Epidermal melanocyte (primary cell): Measurements from ENCODE around the gene EP300.
"Not testable (repeated sequence)": the region's sequence is repeated elsewhere in the genome, so short reads cannot be mapped to it uniquely, and the experiment has no call there.

Experiments used
- DNase-seq: peaks from one replicate; pipeline ENCODE4 v3.0.0; 2011; ENCODE audit warnings: low spot score; ENCODE audit not compliant: insufficient read length

EP300 gene

DNA sequence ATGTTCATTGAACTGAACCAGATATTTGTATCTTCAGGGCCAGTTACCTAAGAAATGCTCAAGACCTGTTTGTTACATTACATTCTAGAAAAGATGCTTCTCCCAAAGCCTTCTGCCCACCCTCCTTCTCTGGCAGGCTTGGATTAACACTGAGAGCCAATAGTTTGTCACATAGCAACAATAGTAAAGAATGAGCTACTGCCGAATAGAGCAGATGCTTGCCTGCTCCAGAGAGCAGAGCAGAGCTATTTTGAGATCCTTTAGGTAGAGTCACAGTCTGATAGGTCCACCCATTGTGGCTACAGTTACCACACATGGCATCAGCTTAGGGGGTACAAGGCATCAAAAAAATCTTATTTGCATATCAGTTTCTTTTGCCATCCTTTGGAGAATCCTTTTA, 13.5 kb upstream of the EP300 start:
- DNase-seq, result no peak

DNA sequence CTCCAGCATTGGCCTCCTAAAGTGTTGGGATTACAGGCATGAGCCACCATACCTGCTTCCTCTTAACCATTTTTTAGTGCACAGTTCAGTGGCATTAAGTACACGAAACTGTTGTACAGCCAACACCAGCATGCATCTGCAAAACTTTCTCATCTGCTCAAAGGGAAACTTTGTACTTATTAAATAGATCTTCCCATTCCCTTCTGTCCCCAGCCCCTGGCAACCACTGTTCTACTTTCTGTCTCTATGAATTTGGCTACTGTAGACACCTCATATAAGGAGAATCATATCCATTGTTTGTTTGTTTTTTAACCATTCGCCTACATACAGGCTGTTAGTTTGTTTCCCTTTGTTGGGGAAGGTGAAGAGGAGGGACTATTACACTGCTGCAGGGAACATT, 6.5 kb upstream of the EP300 start:
- no peak for DNase-seq

DNA sequence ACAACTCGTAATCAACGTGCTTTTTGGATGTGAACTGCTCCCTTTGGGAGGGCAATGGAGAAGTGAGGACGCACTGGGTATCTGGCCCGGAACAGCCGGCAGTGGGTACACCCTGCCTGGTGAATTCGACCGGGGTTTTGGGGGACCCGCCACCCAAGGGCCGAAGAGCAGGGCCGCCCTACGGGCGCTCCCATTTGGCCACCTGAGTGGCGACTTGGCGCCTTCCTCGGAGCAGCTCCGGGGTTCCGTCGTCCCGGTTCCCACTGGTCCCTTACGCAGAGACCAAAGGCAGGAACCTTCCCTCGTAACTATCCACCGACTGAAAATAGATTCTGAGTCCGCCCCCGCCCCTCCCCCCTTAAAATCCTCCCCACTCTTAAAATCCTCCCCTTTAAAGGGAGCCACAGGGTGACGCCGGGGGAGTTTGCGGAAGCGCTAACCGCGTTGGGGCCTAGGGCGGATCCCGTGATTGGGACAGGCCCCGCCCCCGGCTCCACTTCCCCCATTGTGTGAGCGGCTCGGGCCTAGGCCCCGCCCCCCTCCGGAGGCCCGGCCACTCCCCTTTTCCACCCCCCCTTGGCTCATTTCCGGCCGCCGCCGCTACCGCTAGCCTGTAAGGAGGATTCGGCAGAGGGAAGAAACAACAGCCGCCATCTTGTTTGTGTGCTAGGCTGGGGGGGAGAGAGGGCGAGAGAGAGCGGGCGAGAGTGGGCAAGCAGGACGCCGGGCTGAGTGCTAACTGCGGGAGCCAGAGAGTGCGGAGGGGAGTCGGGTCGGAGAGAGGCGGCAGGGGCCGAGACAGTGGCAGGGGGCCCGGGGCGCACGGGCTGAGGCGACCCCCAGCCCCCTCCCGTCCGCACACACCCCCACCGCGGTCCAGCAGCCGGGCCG, 1.0 kb upstream of the EP300 start:
- DNase-seq, result peak; percentile 99

DNA sequence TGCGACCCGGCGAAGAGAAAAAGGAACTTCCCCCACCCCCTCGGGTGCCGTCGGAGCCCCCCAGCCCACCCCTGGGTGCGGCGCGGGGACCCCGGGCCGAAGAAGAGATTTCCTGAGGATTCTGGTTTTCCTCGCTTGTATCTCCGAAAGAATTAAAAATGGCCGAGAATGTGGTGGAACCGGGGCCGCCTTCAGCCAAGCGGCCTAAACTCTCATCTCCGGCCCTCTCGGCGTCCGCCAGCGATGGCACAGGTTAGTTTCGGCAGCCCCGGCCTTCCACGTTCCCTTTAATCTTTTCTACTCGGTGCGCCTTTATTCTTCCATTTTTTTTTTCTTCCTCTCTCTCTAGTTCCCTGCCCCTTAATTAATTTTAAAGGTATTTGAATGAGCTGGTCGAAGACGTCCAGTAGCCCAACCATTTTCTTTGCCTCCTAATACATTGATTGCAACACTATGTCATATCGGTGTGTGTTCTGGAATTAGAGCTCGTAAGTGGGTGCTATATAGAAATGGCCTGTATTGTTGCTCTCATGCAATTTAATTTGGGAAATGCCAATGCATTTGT, 537 bp downstream of the EP300 start:
- DNase-seq, result no peak

GRCh38 chr22:41094041-41094593, 1.7 kb downstream of the EP300 start:
- no peak for DNase-seq

- no peak for DNase-seq
Measured at GRCh38 chr22:41096391-41096790, 4.0 kb downstream of the EP300 start.

- no peak for DNase-seq
Measured at GRCh38 chr22:41096841-41097240, 4.4 kb downstream of the EP300 start.

- DNase-seq, result no peak
Measured at GRCh38 chr22:41099036-41099435, 6.6 kb downstream of the EP300 start.

DNA sequence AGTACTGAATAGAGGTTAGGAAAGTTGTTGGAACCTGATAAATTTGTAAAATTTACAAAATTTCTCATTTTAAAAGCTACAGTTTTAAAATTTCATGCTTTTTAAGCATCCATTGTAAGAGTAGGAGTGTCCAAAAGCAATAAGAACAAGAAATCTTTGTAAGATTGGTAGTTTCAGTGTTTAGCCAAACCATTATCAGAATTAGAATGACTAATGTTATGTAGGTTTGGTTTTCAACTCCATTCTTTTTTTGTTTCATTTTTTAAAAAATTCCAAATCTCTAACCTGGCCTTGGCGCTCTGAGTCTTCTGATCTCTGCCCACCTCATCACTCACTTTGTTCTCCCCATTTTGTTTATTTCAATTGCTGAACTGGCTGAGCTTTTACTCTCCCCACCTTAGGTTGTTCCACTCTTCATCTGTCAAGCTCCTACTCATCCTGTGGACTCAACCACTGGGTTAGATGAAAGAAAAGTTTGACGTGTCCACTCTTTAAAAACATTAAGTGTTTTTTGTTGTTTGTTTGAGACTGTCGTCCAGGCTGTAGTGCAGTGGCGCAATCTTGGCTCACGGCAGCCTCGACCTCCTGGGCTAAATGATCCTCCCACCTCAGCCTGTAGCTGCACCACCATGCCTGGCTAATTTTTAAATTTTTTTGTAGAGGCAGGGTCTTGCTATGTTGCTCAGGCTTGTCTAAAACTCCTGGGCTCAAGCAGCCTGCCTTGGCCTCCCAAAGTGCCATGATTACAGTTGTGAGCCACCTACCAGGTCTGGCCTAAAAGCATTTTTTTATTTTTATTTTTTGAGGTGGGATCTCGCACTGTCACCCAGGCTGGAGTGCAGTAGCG, 14.0 kb downstream of the EP300 start:
- no peak for DNase-seq

GRCh38 chr22:41106969-41107325, 14.6 kb downstream of the EP300 start:
- not testable (repeated sequence) for DNase-seq

GRCh38 chr22:41110968-41111367, 18.6 kb downstream of the EP300 start:
- no peak for DNase-seq

GRCh38 chr22:41116342-41116741, 23.9 kb downstream of the EP300 start:
- no peak for DNase-seq

- no peak for DNase-seq
Measured at GRCh38 chr22:41117127-41117965, 25.0 kb downstream of the EP300 start.

GRCh38 chr22:41123151-41123550, 30.8 kb downstream of the EP300 start:
- DNase-seq, result no peak

DNA sequence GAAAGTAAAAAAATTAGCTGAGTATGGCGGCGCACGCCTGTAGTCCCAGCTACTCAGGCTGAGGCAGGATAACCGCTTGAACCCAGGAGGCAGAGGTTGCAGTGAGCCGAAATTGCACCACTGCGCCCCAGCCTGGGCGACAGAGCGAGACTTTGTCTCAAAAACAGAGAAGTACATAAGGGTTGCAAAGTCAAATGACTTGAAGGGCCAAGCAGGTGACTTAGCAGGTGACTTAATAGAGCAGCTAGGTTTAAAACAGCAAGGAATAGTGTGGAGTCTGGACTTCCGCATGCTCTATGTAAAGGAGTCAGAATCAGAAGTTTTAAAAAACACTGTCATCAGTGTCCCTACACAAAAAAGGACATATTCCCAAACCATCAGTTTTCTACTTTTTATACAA, 31.7 kb downstream of the EP300 start:
- no peak for DNase-seq

GRCh38 chr22:41127451-41127850, 35.1 kb downstream of the EP300 start:
- no peak for DNase-seq

DNA sequence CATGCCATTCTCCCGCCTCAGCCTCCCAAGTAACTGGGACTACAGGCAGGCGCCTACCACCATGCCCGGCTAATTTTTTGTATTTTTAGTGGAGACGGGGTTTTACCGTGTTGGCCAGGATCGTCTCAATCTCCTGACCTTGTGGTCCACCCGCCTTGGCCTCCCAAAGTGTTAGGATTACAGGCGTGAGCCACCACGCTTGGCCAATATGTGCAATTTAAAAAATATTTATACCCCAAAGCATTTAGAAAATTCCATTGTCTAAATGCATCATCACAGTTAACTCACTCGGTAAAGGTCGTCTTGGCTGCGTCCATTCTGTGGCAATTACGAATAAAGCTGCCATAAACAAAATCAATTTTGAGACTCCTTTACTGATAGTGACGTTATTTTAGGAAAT, 36.2 kb downstream of the EP300 start:
- no peak for DNase-seq

GRCh38 chr22:41132550-41132949, 40.2 kb downstream of the EP300 start:
- no peak for DNase-seq

DNA sequence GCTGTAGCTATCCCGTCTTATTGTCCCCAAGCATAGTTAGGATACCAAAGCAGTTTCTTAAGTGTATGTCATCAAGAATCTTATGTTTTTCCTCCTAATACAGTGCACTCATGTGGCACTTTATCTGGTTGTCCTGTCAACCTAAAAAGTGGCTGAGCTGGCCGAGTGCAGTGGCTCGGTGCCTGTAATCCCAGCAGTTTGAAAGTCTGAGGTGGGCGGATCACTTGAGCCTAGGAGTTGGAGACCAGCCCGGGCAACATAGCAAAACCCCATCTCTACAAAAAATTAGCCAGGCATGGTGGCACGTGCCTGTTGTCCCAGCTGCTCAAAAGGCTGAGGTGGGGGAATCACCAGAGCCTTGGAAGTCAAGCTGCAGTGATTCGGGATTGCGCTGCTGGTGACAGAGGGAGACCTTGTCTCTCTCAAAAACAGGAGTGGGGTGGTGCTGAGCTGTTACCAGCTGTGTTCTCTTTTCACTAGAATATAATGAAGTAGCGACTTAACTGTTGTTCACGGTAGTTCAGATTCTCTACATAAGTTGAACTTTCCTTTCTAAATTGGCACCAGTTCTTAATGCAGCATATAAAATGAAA, 48.1 kb downstream of the EP300 start:
- no peak for DNase-seq

DNA sequence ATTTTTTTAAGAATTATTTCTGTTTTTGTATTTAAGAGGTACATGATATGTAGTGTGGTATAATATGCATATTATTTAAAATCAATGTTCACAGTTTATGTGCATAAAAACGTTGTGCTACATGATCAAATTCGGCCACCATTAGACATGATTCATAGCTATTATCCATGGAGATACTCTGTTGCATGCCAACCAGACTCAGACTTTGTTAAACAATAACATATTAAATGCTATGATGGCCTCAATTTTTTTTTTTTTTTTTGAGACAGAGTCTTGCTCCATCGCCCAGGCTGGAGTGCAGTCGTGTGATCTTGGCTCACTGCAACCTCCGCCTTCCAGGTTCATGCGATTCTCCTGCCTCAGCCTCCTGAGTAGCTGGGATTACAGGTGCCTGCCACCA, 53.5 kb downstream of the EP300 start:
- not testable (repeated sequence) for DNase-seq

DNA sequence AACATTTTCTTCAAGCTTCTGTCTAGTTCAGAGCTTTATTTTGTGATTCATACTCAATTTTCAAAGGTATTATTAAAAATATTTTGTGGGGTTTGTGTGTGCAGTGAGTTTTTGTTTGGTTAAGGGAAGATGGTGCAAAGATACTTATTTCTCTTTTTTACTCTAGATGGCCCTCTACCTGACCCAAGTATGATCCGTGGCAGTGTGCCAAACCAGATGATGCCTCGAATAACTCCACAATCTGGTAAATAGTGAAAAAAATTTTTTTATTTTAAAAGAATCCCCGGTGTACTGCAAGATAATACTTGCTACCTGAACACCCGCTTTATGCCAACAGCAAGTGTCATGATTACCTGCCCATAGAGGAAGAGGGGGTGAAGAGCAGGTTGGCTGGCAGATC, 54.2 kb downstream of the EP300 start:
- DNase-seq, result no peak
